Smooth muscle cell (in vitro differentiated cells): ENCODE data around the gene SH2D3A. TPM values are rescaled to one million over a fixed set of nuclear protein-coding genes. Genes with fewer than 3 reads are reported as not detected.
A peak's percentile ranks its signal among the peaks of the same experiment; 100 is the strongest.

Source experiments
- DNase-seq: peaks from one replicate; lab custom pipeline; 2025; ENCODE audit not compliant: unreplicated experiment; lab: John Stamatoyannopoulos, UW
- H2AFZ ChIP-seq: fragments of 200-600 bp; sonication (generic); 2 replicates; pipeline ENCODE4 v1.6.0; 2016; ENCODE audit warnings: antibody characterized with exemption, low read depth, mild to moderate bottlenecking
- H3F3A ChIP-seq: fragments of 200-600 bp; sonication (generic); 2 replicates; pipeline ENCODE4 v1.6.0; 2017; ENCODE audit warnings: antibody characterized with exemption, low read depth
- H3K27ac ChIP-seq: fragments of 200-600 bp; sonication (generic); 2 replicates; pipeline ENCODE4 v1.5.1; 2016; ENCODE audit warnings: low read depth, mild to moderate bottlenecking
- H3K27me3 ChIP-seq: fragments of 200-600 bp; sonication (generic); 2 replicates; pipeline ENCODE4 v1.6.1; 2016; ENCODE audit warnings: low read depth, mild to moderate bottlenecking
- H3K36me3 ChIP-seq: fragments of 200-600 bp; sonication (generic); 2 replicates; pipeline ENCODE4 v1.5.1; 2016; ENCODE audit warnings: low read depth
- H3K4me1 ChIP-seq: fragments of 200-600 bp; sonication (generic); 2 replicates; pipeline ENCODE4 v1.5.1; 2016; ENCODE audit warnings: low read depth
- H3K4me2 ChIP-seq: fragments of 200-600 bp; sonication (generic); 2 replicates; pipeline ENCODE4 v1.6.0; 2016; ENCODE audit warnings: mild to moderate bottlenecking
- H3K4me3 ChIP-seq: fragments of 200-600 bp; sonication (generic); 2 replicates; pipeline ENCODE4 v1.5.1; 2016; ENCODE audit warnings: mild to moderate bottlenecking
- H3K79me2 ChIP-seq: fragments of 200-600 bp; sonication (generic); 2 replicates; pipeline ENCODE4 v1.6.0; 2016; ENCODE audit warnings: low read depth, mild to moderate bottlenecking
- H3K9ac ChIP-seq: fragments of 200-600 bp; sonication (generic); 2 replicates; pipeline ENCODE4 v1.6.0; 2016; ENCODE audit warnings: low read depth
- H3K9me3 ChIP-seq: fragments of 200-600 bp; sonication (generic); replicated peaks from 2 replicates; pipeline ENCODE4 v1.5.1; 2016; ENCODE audit warnings: low read depth
- H4K20me1 ChIP-seq: fragments of 200-600 bp; sonication (generic); 2 replicates; pipeline ENCODE4 v1.6.0; 2016; ENCODE audit warnings: low read depth
- WGBS: methylation state at CpG from one replicate; pipeline ENCODE4 v1.1.7; 2016; ENCODE audit warnings: low lambda C conversion rate; 5-methylcytosine and 5-hydroxymethylcytosine counted together
- polyA plus RNA-seq: library from polyadenylated mRNA; unstranded; fragments of >200 nt; fragmentation: Nextera tagmentation; extraction: Ambion mirVana; gene quantifications from 2 replicates; pipeline ENCODE4 v1.2.1, GENCODE V29; 2016
- total RNA-seq: library from RNA; depleted of rRNA; stranded (reverse); fragments of >200 nt; gene quantifications from 2 replicates; pipeline ENCODE4 v1.2.3, GENCODE V29; 2014
- TF ChIP-seq, protein P1 (sequence below): fragments of 200-600 bp; sonication (generic); IDR thresholded peaks from 2 replicates; pipeline ENCODE4 v1.5.1; 2017; ENCODE audit warnings: borderline replicate concordance, mild to moderate bottlenecking, antibody characterized with exemption; ENCODE audit not compliant: insufficient read depth, poor library complexity, severe bottlenecking

SH2D3A gene
- total and polyA plus RNA-seq, 2 experiments from 2014 or later: 6.2 to 9.3 TPM

GRCh38 chr19:6811906-6812305 lies 44.7 kb upstream of the SH2D3A start:
- no peak overlapping the region for H3K4me2 ChIP-seq
- no peak overlapping the region for H3K27ac ChIP-seq
- H2AFZ ChIP-seq: peak overlapping the region; percentile 33
- DNase-seq: no peak
- TF ChIP-seq, protein P1, sequence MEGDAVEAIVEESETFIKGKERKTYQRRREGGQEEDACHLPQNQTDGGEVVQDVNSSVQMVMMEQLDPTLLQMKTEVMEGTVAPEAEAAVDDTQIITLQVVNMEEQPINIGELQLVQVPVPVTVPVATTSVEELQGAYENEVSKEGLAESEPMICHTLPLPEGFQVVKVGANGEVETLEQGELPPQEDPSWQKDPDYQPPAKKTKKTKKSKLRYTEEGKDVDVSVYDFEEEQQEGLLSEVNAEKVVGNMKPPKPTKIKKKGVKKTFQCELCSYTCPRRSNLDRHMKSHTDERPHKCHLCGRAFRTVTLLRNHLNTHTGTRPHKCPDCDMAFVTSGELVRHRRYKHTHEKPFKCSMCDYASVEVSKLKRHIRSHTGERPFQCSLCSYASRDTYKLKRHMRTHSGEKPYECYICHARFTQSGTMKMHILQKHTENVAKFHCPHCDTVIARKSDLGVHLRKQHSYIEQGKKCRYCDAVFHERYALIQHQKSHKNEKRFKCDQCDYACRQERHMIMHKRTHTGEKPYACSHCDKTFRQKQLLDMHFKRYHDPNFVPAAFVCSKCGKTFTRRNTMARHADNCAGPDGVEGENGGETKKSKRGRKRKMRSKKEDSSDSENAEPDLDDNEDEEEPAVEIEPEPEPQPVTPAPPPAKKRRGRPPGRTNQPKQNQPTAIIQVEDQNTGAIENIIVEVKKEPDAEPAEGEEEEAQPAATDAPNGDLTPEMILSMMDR: no peak
- H3K4me3 ChIP-seq: no peak overlapping the region
- H3K9ac ChIP-seq: no peak overlapping the region
- no peaks in the 10 kb centered on the region for H3K27me3 ChIP-seq
- H3K79me2 ChIP-seq: no peaks in the 10 kb centered on the region
- no peaks in the 10 kb centered on the region for H4K20me1 ChIP-seq
- no peaks in the 10 kb centered on the region for H3K36me3 ChIP-seq
- no peaks in the 10 kb centered on the region for H3F3A ChIP-seq
- no peaks in the 10 kb centered on the region for H3K9me3 ChIP-seq
- H3K4me1 ChIP-seq: no peaks in the 10 kb centered on the region
- 28% methylated on average over 2 of the region's 2 CpGs for WGBS

- no peaks in the 10 kb centered on the region for H3K4me1 ChIP-seq
- H3K27ac ChIP-seq: no peak overlapping the region
- no peaks in the 10 kb centered on the region for H3K36me3 ChIP-seq
- no peak overlapping the region for H3K4me3 ChIP-seq
- no peaks in the 10 kb centered on the region for H3K9me3 ChIP-seq
- no peak for DNase-seq
- no peaks in the 10 kb centered on the region for H3F3A ChIP-seq
- H3K9ac ChIP-seq: no peak overlapping the region
- no peaks in the 10 kb centered on the region for H3K27me3 ChIP-seq
- TF ChIP-seq, protein P1: no peak
- WGBS: 82% methylated on average over 3 of the region's 3 CpGs
- no peak overlapping the region for H3K4me2 ChIP-seq
- H3K79me2 ChIP-seq: no peaks in the 10 kb centered on the region
- no peaks in the 10 kb centered on the region for H4K20me1 ChIP-seq
- peak overlapping the region; percentile 33 for H2AFZ ChIP-seq
These were observed 44.1 kb upstream of the SH2D3A start for GRCh38 chr19:6811378-6811777.

- WGBS: 73% methylated on average over 4 of the region's 4 CpGs
- H3K36me3 ChIP-seq: no peaks in the 10 kb centered on the region
- no peaks in the 10 kb centered on the region for H4K20me1 ChIP-seq
- H3K9ac ChIP-seq: no peak overlapping the region
- H3K4me2 ChIP-seq: no peak overlapping the region
- no peak for DNase-seq
- no peaks in the 10 kb centered on the region for H3K27me3 ChIP-seq
- no peaks in the 10 kb centered on the region for H3K4me1 ChIP-seq
- H3K4me3 ChIP-seq: no peak overlapping the region
- TF ChIP-seq, protein P1: no peak
- no peak overlapping the region for H2AFZ ChIP-seq
- no peak overlapping the region for H3K27ac ChIP-seq
- H3F3A ChIP-seq: no peaks in the 10 kb centered on the region
- no peaks in the 10 kb centered on the region for H3K9me3 ChIP-seq
- H3K79me2 ChIP-seq: no peaks in the 10 kb centered on the region
These were observed 42.0 kb upstream of the SH2D3A start for GRCh38 chr19:6809262-6809661.

GRCh38 chr19:6808494-6808893 lies 41.3 kb upstream of the SH2D3A start:
- 90% methylated on average over 1 of the region's 1 CpG for WGBS
- Histone ChIP-seq H3K9ac (no peak overlapping the region), H3F3A (no peaks in the 10 kb centered on the region)

More at GRCh38 chr19:6808494-6808893, 41.3 kb upstream of the SH2D3A start:
- no peak overlapping the region for H3K4me3 ChIP-seq
- H3K27ac ChIP-seq: no peak overlapping the region
- H3K79me2 ChIP-seq: no peaks in the 10 kb centered on the region
- no peaks in the 10 kb centered on the region for H3K9me3 ChIP-seq
- H3K4me2 ChIP-seq: no peak overlapping the region
- no peak overlapping the region for H2AFZ ChIP-seq
- TF ChIP-seq, protein P1: no peak
- no peaks in the 10 kb centered on the region for H4K20me1 ChIP-seq
- H3K4me1 ChIP-seq: no peaks in the 10 kb centered on the region
- H3K36me3 ChIP-seq: no peaks in the 10 kb centered on the region
- H3K27me3 ChIP-seq: no peaks in the 10 kb centered on the region
- DNase-seq: no peak
